Activated CD4-positive, alpha-beta T cell treated with anti-CD3 and anti-CD28 coated beads, Interleukin-2, amount 10 ng/mL, durations not matched to agents 24 days and 14 days (primary cell): Measurements from ENCODE around the gene COL20A1. TPM values are rescaled to one million over a fixed set of nuclear protein-coding genes. Genes with fewer than 3 reads are reported as not detected.

Source experiments
- DNase-seq: peaks from one replicate; pipeline ENCODE4 v3.0.0; 2022
- H3K27ac Mint-ChIP-seq: one replicate; pipeline ENCODE4 v1.8.0; 2022; ENCODE audit warnings: mild to moderate bottlenecking, mixed read lengths
- H3K27me3 Mint-ChIP-seq: one replicate; pipeline ENCODE4 v1.8.0; 2022; ENCODE audit warnings: mixed read lengths
- H3K36me3 Mint-ChIP-seq: one replicate; pipeline ENCODE4 v1.8.0; 2022; ENCODE audit warnings: low read depth, mild to moderate bottlenecking, mixed read lengths
- H3K4me1 Mint-ChIP-seq: one replicate; pipeline ENCODE4 v1.8.0; 2021; ENCODE audit warnings: mixed read lengths
- H3K4me3 Mint-ChIP-seq: one replicate; pipeline ENCODE4 v1.8.0; 2022; ENCODE audit warnings: mild to moderate bottlenecking, moderate library complexity, mixed read lengths
- H3K9me3 Mint-ChIP-seq: one replicate; pipeline ENCODE4 v1.8.0; 2021; ENCODE audit warnings: mixed read lengths
- intact Hi-C: fragments of 100-400 bp; cut with micrococcal nuclease; formaldehyde crosslinking; loops from one replicate; pipeline ENCODE4 v1.15.1; 2023
- total RNA-seq: library from RNA; stranded (reverse); gene quantifications from 2 replicates; pipeline ENCODE4 v1.2.3, GENCODE V29; 2022

Gene COL20A1
- total RNA-seq, 1 donor from 2014 or later = not detected

- Mint-ChIP-seq H3K9me3 (no peaks in the 10 kb centered on the region), H3K4me3 (no peak overlapping the region), H3K27ac (no peak overlapping the region), H3K27me3 (no peaks in the 10 kb centered on the region), H3K36me3 (peaks cover 23% of the 10 kb centered on the region), H3K4me1 (peaks cover 7% of the 10 kb centered on the region)
- no peak for DNase-seq
- intact Hi-C loops = no loop called here
These were observed 14.3 kb upstream of the COL20A1 start for GRCh38 chr20:63278661-63279060.

DNA sequence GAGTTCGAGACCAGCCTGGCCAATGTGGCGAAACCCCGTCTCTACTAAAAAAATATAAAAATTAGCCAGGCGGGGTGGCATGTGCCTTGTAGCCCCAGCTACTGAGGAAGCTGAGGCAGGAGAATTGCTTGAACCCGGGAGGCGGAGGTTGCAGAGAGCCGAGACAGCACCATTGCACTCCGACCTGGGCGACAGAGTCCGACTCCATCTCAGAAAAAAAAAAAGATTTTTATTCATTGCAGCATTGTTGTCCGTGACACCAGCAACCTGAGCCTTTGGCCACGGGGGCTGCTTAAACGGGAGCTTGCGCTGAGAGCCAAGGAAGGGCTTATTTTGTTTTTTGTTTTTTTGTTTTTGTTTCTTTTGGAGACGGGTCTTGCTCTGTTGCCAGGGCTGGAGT, 13.1 kb upstream of the COL20A1 start:
- Mint-ChIP-seq H3K27me3 (no peaks in the 10 kb centered on the region), H3K9me3 (no peaks in the 10 kb centered on the region), H3K36me3 (peaks cover 23% of the 10 kb centered on the region), H3K4me1 (peaks cover 3% of the 10 kb centered on the region), H3K27ac (no peak overlapping the region), H3K4me3 (no peak overlapping the region)
- no peak for DNase-seq
- intact Hi-C loops = no loop called here

GRCh38 chr20:63280371-63280770, 12.6 kb upstream of the COL20A1 start:
- H3K27me3 Mint-ChIP-seq = no peaks in the 10 kb centered on the region
- intact Hi-C loops = no loop called here
- H3K4me1 Mint-ChIP-seq = peaks cover 3% of the 10 kb centered on the region

DNA sequence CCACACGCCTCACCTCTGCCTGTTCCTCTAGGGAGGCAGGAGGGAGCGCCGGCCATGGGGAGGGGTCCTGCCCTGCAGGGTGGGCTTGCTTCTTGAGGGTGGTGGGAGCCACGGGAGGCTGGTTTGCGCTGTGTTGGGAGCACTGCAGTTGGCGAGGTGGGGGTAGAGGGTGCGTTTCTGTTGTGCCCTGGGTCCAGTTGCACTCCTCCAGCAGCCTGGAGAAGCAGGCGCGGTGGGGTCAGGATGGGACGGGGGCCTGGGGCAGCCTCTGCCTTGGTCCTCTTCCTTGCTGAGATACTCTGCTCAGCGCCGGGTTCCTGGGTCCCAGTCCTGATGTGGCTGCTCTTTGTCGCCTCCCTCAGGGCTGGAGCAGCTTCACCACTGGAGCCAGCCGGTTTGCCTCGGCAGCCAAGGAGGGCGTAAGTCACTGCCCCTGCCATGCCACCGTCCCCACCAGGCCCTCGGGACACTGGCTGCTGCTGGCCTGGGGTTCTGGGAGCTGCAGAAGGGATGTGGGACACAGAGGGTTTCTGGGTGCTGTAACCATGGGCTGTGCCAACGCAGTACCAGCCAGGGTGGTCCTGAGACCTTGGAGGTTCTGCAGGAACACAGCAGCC, 11.9 kb upstream of the COL20A1 start:
- DNase-seq = no peak
- no peak overlapping the region for H3K4me3 Mint-ChIP-seq
- intact Hi-C loops = no loop called here
- H3K27me3 Mint-ChIP-seq = no peaks in the 10 kb centered on the region
- H3K36me3 Mint-ChIP-seq = peaks cover 23% of the 10 kb centered on the region
- peaks cover 3% of the 10 kb centered on the region for H3K4me1 Mint-ChIP-seq
- H3K27ac Mint-ChIP-seq = no peak overlapping the region
- H3K9me3 Mint-ChIP-seq = no peaks in the 10 kb centered on the region

More at GRCh38 chr20:63280371-63280770, 12.6 kb upstream of the COL20A1 start:
- Mint-ChIP-seq H3K36me3 (peaks cover 21% of the 10 kb centered on the region), H3K27ac (peak overlapping the region; percentile 15), H3K9me3 (no peaks in the 10 kb centered on the region), H3K4me3 (no peak overlapping the region)
- no peak for DNase-seq

DNA sequence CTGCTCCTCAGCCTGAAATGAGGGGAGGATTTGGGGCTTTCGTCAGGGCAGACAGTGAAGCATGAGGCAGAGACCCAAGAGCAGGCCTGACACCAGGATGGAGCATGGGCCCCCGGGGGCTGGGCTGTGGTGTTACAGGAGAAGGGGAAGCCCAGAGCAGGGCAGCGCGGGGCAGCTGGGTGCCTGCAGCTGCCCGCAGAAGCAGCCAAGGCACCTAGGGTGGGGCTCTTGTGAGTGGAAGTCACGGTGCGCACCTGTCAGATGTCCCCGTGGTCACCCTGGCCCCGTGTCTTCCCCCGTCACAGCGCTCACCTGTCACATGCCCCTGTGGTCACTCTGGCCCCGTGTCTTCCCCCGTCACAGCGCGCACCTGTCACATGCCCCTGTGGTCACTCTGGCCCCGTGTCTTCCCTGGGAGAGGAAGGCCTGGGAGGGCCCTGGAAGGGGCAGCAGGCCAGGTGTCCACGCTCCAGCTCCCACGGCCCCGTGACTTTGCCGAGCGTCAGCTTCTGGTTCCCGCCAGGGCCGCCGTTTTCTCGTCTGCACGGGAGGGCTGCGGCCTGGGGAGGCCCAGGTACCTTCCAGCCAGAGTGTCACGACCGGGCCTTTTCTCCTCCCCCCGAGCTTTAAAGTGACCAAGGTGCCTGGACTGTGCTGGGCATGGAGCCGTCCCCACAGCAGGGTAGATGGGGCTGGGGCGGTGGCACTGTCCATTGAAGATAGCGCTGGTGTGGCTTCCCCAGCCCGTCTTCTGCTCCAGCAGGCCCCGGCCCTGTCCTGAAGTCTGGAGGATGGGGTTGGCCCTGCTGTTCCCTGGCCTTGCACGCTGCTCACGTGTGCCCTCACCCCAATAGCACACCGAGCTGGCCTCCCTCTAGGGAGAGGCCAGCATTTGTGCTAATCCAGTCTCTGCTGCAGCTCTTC, 11.0 kb upstream of the COL20A1 start:
- no peak for DNase-seq
- H3K36me3 Mint-ChIP-seq = peaks cover 17% of the 10 kb centered on the region
- no peaks in the 10 kb centered on the region for H3K9me3 Mint-ChIP-seq
- H3K4me3 Mint-ChIP-seq = no peak overlapping the region
- peaks cover 3% of the 10 kb centered on the region for H3K4me1 Mint-ChIP-seq
- intact Hi-C loops = no loop called here
- H3K27me3 Mint-ChIP-seq = no peaks in the 10 kb centered on the region
- no peak overlapping the region for H3K27ac Mint-ChIP-seq

- peaks cover 13% of the 10 kb centered on the region for H3K36me3 Mint-ChIP-seq
- peaks cover 3% of the 10 kb centered on the region for H3K4me1 Mint-ChIP-seq
- no peak overlapping the region for H3K27ac Mint-ChIP-seq
- no peak overlapping the region for H3K4me3 Mint-ChIP-seq
- intact Hi-C loops = no loop called here
- H3K9me3 Mint-ChIP-seq = no peaks in the 10 kb centered on the region
- DNase-seq = no peak
- no peaks in the 10 kb centered on the region for H3K27me3 Mint-ChIP-seq
These were observed 10.0 kb upstream of the COL20A1 start for GRCh38 chr20:63282946-63283345.

GRCh38 chr20:63283397-63284082, 9.4 kb upstream of the COL20A1 start:
- Mint-ChIP-seq H3K9me3 (no peaks in the 10 kb centered on the region), H3K27ac (peak overlapping the region; percentile 60), H3K4me3 (peak overlapping the region; percentile 67), H3K36me3 (peaks cover 12% of the 10 kb centered on the region), H3K27me3 (no peaks in the 10 kb centered on the region), H3K4me1 (peaks cover 3% of the 10 kb centered on the region)
- no peak for DNase-seq
- intact Hi-C loops = no loop called here

DNA sequence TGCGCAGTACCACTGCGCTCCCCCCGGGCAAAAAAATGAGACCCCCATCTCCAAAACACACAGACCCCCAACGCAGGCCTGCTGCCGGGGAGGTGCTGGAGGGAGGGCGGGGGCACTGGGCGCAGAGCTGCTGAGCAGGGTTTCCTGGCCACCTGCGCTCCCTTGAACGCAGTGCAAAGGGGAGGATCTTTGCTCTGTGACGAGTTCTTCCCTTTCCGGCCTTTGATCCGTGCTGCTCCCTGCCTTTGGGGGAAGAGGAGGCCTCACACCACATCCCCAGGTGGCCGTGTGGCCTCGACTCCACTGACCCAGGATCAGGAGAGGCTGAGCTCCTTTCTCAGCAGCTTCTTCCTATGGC, 8.9 kb upstream of the COL20A1 start:
- no peaks in the 10 kb centered on the region for H3K9me3 Mint-ChIP-seq
- H3K27me3 Mint-ChIP-seq = no peaks in the 10 kb centered on the region
- H3K36me3 Mint-ChIP-seq = peaks cover 16% of the 10 kb centered on the region
- H3K4me1 Mint-ChIP-seq = peaks cover 3% of the 10 kb centered on the region
- H3K27ac Mint-ChIP-seq = peak overlapping the region; percentile 60
- DNase-seq = peak; percentile 69
- intact Hi-C loops = no loop called here
- H3K4me3 Mint-ChIP-seq = peak overlapping the region; percentile 67

GRCh38 chr20:63284544-63284949, 8.4 kb upstream of the COL20A1 start:
- Mint-ChIP-seq H3K4me3 (peak overlapping the region; percentile 64), H3K9me3 (no peaks in the 10 kb centered on the region), H3K4me1 (peaks cover 3% of the 10 kb centered on the region), H3K36me3 (peaks cover 13% of the 10 kb centered on the region), H3K27ac (no peak overlapping the region), H3K27me3 (no peaks in the 10 kb centered on the region)
- intact Hi-C loops = no loop called here
- DNase-seq = no peak

GRCh38 chr20:63284981-63285524, 7.9 kb upstream of the COL20A1 start:
- Mint-ChIP-seq H3K27me3 (no peaks in the 10 kb centered on the region), H3K4me3 (no peak overlapping the region), H3K36me3 (peaks cover 13% of the 10 kb centered on the region), H3K27ac (no peak overlapping the region), H3K4me1 (peaks cover 3% of the 10 kb centered on the region), H3K9me3 (no peaks in the 10 kb centered on the region)
- DNase-seq = no peak
- intact Hi-C loops = no loop called here

- no peak overlapping the region for H3K4me3 Mint-ChIP-seq
- H3K27ac Mint-ChIP-seq = no peak overlapping the region
- H3K4me1 Mint-ChIP-seq = peaks cover 3% of the 10 kb centered on the region
- H3K36me3 Mint-ChIP-seq = peaks cover 8% of the 10 kb centered on the region
- H3K27me3 Mint-ChIP-seq = no peaks in the 10 kb centered on the region
- intact Hi-C loops = no loop called here
- no peak for DNase-seq
- H3K9me3 Mint-ChIP-seq = no peaks in the 10 kb centered on the region
These were observed 7.1 kb upstream of the COL20A1 start for GRCh38 chr20:63285636-63286615.

GRCh38 chr20:63286781-63287696, 5.9 kb upstream of the COL20A1 start:
- Mint-ChIP-seq H3K27ac (no peak overlapping the region), H3K27me3 (no peaks in the 10 kb centered on the region), H3K9me3 (no peaks in the 10 kb centered on the region), H3K4me1 (peaks cover 3% of the 10 kb centered on the region), H3K4me3 (no peak overlapping the region), H3K36me3 (peaks cover 6% of the 10 kb centered on the region)
- intact Hi-C loops = no loop called here
- no peak for DNase-seq
